ENCODE measurements around the gene PRMT5. TPM values are rescaled to one million over a fixed set of nuclear protein-coding genes. Genes with fewer than 3 reads are reported as not detected.

The PRMT5 gene
- total RNA-seq, 1 donor from 2014 or later = 152 TPM

DNA sequence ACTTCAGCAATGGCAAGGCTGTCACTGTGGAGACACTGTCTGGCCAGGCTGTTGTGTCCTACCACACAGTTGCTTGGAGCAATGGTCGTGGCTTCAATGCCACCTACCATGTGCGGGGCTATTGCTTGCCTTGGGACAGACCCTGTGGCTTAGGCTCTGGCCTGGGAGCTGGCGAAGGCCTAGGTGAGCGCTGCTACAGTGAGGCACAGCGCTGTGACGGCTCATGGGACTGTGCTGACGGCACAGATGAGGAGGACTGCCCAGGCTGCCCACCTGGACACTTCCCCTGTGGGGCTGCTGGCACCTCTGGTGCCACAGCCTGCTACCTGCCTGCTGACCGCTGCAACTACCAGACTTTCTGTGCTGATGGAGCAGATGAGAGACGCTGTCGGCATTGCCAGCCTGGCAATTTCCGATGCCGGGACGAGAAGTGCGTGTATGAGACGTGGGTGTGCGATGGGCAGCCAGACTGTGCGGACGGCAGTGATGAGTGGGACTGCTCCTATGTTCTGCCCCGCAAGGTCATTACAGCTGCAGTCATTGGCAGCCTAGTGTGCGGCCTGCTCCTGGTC, 53.3 kb downstream of the PRMT5 start:
- intact Hi-C loops (cut with micrococcal nuclease) = no loop called here
- Mint-ChIP-seq H3K4me3 (ENCODE audit: low read depth) (no peak overlapping the region), H3K9me3 (no peaks in the 10 kb centered on the region), H3K36me3 (ENCODE audit: low read depth) (peaks cover 47% of the 10 kb centered on the region), H3K27ac (no peak overlapping the region), H3K27me3 (ENCODE audit: low read depth) (no peaks in the 10 kb centered on the region), H3K4me1 (ENCODE audit: low read depth) (peaks cover 13% of the 10 kb centered on the region)
- DNase-seq (ENCODE audit: low spot score) = no peak

DNA sequence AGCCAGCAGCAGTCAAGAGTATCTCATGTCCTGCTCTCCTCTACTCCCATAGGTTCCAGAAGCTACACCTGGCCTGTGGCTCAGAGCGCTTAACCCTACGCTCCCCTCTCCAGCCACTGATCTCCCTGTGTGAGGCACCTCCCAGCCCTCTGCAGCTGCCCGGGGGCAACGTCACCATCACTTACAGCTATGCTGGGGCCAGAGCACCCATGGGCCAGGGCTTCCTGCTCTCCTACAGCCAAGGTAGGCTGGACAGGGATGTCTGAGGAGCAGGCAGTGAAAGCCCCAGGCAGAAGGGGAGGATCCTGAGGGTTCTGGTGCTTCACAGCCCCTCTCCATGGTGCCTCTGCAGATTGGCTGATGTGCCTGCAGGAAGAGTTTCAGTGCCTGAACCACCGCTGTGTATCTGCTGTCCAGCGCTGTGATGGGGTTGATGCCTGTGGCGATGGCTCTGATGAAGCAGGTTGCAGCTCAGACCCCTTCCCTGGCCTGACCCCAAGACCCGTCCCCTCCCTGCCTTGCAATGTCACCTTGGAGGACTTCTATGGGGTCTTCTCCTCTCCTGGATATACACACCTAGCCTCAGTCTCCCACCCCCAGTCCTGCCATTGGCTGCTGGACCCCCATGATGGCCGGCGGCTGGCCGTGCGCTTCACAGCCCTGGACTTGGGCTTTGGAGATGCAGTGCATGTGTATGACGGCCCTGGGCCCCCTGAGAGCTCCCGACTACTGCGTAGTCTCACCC, 54.0 kb downstream of the PRMT5 start:
- Mint-ChIP-seq H3K27ac (no peak overlapping the region), H3K9me3 (no peaks in the 10 kb centered on the region), H3K4me3 (ENCODE audit: low read depth) (no peak overlapping the region), H3K36me3 (ENCODE audit: low read depth) (peaks cover 47% of the 10 kb centered on the region), H3K27me3 (ENCODE audit: low read depth) (no peaks in the 10 kb centered on the region), H3K4me1 (ENCODE audit: low read depth) (peaks cover 18% of the 10 kb centered on the region)
- no peak for DNase-seq (ENCODE audit: low spot score)
- intact Hi-C loops (cut with micrococcal nuclease) = no loop called here

DNA sequence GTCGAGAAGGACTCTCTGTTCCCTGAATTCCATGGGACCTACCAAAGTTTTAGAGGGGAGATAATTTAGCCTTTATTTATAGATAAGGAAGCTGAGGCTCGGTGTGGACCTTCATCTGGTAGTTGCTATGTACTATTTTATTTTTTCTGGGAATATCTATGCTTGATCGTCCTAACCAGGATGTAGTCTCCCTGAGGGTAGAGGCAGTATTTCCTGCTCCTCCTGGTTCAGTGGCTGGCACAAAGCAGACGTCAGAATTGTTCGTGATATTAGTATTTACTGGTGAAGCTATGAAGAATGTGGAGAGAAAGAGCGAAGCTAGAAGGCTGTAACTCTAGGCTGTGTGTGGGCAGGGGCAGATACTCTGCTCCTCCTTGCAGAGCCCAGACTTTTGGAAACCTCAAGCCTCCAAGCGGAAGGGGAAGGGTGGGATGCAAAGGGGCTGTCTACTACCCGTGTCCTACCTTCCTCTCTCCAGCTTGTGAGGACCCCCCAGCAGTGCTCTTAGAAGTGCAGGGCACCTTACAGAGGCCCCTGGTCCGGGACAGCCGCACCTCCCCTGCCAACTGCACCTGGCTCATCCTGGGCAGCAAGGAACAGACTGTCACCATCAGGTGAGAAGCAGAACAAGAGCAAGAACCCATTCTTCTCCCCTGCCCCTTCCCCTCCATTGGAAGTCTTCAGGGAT, 56.2 kb downstream of the PRMT5 start:
- H3K27ac Mint-ChIP-seq = peak overlapping the region; percentile 80
- peak overlapping the region; percentile 78 for H3K4me3 Mint-ChIP-seq (ENCODE audit: low read depth)
- DNase-seq (ENCODE audit: low spot score) = no peak
- intact Hi-C loops (cut with micrococcal nuclease) = loop anchor here (1.0 to 5.0 kb wide), 2 partner anchors 27 to 51 kb away; no protein-coding TSS in a partner anchor
- peaks cover 35% of the 10 kb centered on the region for H3K36me3 Mint-ChIP-seq (ENCODE audit: low read depth)
- no peaks in the 10 kb centered on the region for H3K27me3 Mint-ChIP-seq (ENCODE audit: low read depth)
- peaks cover 19% of the 10 kb centered on the region for H3K4me1 Mint-ChIP-seq (ENCODE audit: low read depth)
- no peaks in the 10 kb centered on the region for H3K9me3 Mint-ChIP-seq

DNA sequence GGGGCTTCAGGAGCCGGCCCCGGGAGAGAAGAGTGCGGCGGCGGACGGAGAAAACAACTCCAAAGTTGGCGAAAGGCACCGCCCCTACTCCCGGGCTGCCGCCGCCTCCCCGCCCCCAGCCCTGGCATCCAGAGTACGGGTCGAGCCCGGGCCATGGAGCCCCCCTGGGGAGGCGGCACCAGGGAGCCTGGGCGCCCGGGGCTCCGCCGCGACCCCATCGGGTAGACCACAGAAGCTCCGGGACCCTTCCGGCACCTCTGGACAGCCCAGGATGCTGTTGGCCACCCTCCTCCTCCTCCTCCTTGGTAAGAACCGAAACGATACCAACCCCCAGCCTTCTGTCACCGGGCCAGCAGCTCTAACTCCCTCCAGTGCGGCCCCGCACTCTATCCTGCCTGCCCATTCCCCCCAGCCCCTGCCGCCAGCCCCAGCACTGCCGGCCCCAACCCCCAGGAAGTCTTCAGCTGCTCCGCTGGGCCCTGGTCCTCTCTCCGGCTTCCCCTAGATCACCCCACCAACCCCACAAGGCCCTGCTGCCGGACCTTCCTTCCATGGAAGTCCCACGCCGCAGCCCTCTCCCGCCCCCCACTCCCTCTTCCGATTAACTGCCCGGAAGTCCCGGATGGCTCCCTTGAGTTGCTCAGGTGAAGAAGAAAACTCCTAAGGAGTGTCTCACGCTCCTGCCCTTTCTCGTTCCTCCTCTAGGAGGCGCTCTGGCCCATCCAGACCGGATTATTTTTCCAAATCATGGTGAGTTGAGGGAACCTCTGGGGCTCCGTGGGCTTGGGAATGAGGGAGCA, 56.9 kb downstream of the PRMT5 start:
- Mint-ChIP-seq H3K9me3 (no peaks in the 10 kb centered on the region), H3K27me3 (ENCODE audit: low read depth) (no peaks in the 10 kb centered on the region), H3K27ac (peak overlapping the region; percentile 80), H3K36me3 (ENCODE audit: low read depth) (peaks cover 28% of the 10 kb centered on the region), H3K4me1 (ENCODE audit: low read depth) (peaks cover 19% of the 10 kb centered on the region), H3K4me3 (ENCODE audit: low read depth) (peak overlapping the region; percentile 89)
- peak; percentile 64 for DNase-seq (ENCODE audit: low spot score)
- intact Hi-C loops (cut with micrococcal nuclease) = loop anchor here (1.0 to 5.0 kb wide), 2 partner anchors 28 to 50 kb away; no protein-coding TSS in a partner anchor

DNA sequence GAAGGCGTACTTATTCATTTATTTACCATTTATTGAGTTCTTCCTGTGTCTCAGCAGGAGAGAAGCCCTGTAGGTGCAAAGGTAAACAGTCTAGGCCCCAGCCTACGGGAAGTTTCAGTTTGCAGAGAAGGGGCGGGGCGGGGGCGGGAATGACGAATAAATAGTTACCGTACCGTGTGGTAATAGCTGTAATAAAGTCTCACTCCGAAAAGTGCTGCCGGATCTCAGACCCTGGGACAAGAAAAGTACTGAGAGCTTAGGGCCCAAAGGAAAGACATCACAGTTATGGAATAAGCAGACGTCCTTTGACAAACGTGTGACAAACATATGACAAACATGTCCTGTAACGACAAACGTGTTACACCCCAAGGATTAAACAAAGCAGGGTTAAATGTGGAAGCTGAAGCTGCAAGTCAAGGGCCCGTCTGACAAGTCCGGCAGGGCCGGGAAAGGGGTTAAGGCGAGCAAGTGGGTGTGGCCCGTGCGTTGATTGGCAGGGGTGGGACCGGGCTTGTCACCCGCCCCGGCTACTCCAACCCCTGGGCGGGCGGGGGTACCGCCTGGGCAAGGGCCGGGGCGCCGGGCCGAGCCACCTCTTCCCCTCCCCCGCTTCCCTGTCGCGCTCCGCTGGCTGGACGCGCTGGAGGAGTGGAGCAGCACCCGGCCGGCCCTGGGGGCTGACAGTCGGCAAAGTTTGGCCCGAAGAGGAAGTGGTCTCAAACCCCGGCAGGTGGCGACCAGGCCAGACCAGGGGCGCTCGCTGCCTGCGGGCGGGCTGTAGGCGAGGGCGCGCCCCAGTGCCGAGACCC, 57.7 kb downstream of the PRMT5 start, which contains the start of gene LRP10:
Gene LRP10, plus strand, starts transcription at position 517 of the 809 bp plus-strand sequence. CDS start 564 bp downstream, outside the sequence.
- Mint-ChIP-seq H3K4me1 (ENCODE audit: low read depth) (peaks cover 19% of the 10 kb centered on the region), H3K9me3 (no peaks in the 10 kb centered on the region), H3K27me3 (ENCODE audit: low read depth) (no peaks in the 10 kb centered on the region), H3K27ac (peak within 1 kb of the TSS; percentile 97), H3K4me3 (ENCODE audit: low read depth) (peak within 1 kb of the TSS; percentile 89), H3K36me3 (ENCODE audit: low read depth) (peaks cover 27% of the 10 kb centered on the region)
- peak; percentile 79 for DNase-seq (ENCODE audit: low spot score)
- intact Hi-C loops (cut with micrococcal nuclease) = loop anchor here (1.0 to 5.0 kb wide), 7 partner anchors 16 to 315 kb away; partner anchors contain the start of genes DAD1 and RBM23

DNA sequence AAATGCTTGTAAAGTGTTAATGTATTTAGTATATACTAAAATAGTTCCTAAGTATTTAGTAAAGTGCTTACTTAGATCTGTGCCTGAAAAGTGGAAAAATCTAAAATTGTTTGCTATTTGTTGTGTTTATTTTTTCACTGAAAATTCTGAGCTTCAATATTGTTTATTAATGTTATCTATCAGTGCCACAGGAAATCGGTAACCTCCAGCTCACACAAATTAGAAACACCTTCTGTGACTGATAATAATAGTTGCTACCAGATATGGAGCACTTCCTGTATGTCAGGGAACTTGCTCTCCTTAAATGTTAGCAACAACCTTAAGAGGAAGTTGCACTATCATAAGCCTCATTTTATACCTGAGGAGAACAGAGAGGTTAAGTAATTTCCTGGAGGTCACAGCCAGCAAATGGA, 58.4 kb downstream of the PRMT5 start:
- H3K27ac Mint-ChIP-seq = peak overlapping the region; percentile 97

More for the DNA sequence above, 58.4 kb downstream of the PRMT5 start:
- peaks cover 1% of the 10 kb centered on the region for H3K27me3 Mint-ChIP-seq (ENCODE audit: low read depth)
- peaks cover 19% of the 10 kb centered on the region for H3K4me1 Mint-ChIP-seq (ENCODE audit: low read depth)
- intact Hi-C loops (cut with micrococcal nuclease) = loop anchor here (1.0 to 5.0 kb wide), 6 partner anchors 16 to 314 kb away; partner anchors contain the start of genes DAD1 and RBM23
- peaks cover 22% of the 10 kb centered on the region for H3K36me3 Mint-ChIP-seq (ENCODE audit: low read depth)
- no peak for DNase-seq (ENCODE audit: low spot score)
- H3K4me3 Mint-ChIP-seq (ENCODE audit: low read depth) = peak overlapping the region; percentile 89
- no peaks in the 10 kb centered on the region for H3K9me3 Mint-ChIP-seq

Other genes with a start within 250 kb of the PRMT5 start
- 114 and 123 TPM in 2 replicates for gene OXA1L, start 162.7 kb downstream of the PRMT5 start, total RNA-seq
- 0.25 TPM in 1 of 2 replicates, not detected in the other for gene SLC7A7, start 113.9 kb downstream of the PRMT5 start, total RNA-seq
- gene MRPL52, start 99.5 kb downstream of the PRMT5 start, total RNA-seq = 173 and 175 TPM in 2 replicates
- gene MMP14, start 92.8 kb downstream of the PRMT5 start, total RNA-seq = 2.6 and 2.7 TPM in 2 replicates
- 38.9 and 40.5 TPM in 2 replicates for gene LRP10, start 57.6 kb downstream of the PRMT5 start, total RNA-seq
- gene REM2, start 46.2 kb downstream of the PRMT5 start, total RNA-seq = 0.28 and 0.30 TPM in 2 replicates
- 77.3 and 81.1 TPM in 2 replicates for gene RBM23, start 10.2 kb downstream of the PRMT5 start, total RNA-seq
- gene HAUS4, start 27.7 kb upstream of the PRMT5 start, total RNA-seq = 63.5 and 65.5 TPM in 2 replicates
- gene AJUBA, start 53.2 kb upstream of the PRMT5 start, total RNA-seq = 1.5 and 2.1 TPM in 2 replicates
- 9.1 and 9.2 TPM in 2 replicates for gene C14orf93, start 80.8 kb upstream of the PRMT5 start, total RNA-seq
- gene PSMB5, start 105.5 kb upstream of the PRMT5 start, total RNA-seq = 124 and 134 TPM in 2 replicates
- not detected in 2 replicates for gene PSMB11, start 112.8 kb upstream of the PRMT5 start, total RNA-seq
- 1.4 and 2.1 TPM in 2 replicates for gene CDH24, start 128.1 kb upstream of the PRMT5 start, total RNA-seq
- gene ACIN1, start 165.8 kb upstream of the PRMT5 start, total RNA-seq = 209 and 213 TPM in 2 replicates
- 57.7 and 65.2 TPM in 2 replicates for gene C14orf119, start 166.1 kb upstream of the PRMT5 start, total RNA-seq
- not detected in 2 replicates for gene CIROP, start 175.6 kb upstream of the PRMT5 start, total RNA-seq
- gene CEBPE, start 189.9 kb upstream of the PRMT5 start, total RNA-seq = not detected in 2 replicates

Measured in activated T-helper 2 cell treated with anti-CD3 and anti-CD28 coated beads, Interferon-gamma antibody, Interleukin-2, Interleukin-4, amounts not matched to agents 10 μg/mL and 5 μg/mL and 100 μg/mL, durations not matched to agents 14 hours and 24 hours and 36 hours (primary cell).